NCI-H69 (cell line): ENCODE measurements around the gene TMEM271.

Source experiments
- DNase-seq: peaks from one replicate; lab custom pipeline; 2025; lab: John Stamatoyannopoulos, UW

TMEM271 gene

DNA sequence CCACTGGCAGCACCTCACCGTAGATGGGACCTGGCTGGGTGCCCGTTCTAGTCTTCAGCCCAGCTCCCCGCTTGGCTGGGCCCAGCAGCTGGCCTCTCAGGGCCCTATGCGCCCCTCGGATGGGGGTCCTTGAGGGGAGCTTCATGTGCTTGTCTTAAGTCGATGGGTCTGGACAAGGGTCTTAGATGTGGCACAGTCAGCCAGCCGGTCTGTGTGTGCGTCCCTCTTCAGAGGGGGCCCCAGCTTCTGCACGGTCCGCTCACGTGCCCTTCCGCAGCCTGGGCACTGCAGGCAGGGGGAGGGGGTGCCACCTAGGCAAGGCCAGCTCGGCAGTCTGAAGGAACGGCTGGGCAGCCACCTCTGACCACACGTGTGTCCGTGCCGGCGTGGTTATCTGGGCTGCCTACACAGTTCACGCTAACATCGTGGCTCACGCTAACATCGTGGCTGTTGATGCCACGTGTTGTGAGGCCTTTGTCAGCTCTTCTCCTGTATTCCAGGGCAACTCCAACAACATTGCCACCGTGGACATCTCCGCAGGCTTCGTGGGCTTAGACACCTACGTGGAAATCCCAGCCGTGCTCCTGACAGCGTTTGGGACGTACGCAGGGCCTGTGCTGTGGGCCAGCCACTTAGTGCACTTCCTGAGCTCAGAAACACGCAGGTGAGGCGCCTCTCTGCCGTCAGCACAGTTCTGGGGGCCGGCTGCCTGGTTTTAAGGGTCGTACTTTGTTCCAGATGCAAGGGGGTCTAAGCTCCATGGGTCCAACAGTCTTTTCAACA, 42.6 kb downstream of the TMEM271 start:
- no peak for DNase-seq

DNA sequence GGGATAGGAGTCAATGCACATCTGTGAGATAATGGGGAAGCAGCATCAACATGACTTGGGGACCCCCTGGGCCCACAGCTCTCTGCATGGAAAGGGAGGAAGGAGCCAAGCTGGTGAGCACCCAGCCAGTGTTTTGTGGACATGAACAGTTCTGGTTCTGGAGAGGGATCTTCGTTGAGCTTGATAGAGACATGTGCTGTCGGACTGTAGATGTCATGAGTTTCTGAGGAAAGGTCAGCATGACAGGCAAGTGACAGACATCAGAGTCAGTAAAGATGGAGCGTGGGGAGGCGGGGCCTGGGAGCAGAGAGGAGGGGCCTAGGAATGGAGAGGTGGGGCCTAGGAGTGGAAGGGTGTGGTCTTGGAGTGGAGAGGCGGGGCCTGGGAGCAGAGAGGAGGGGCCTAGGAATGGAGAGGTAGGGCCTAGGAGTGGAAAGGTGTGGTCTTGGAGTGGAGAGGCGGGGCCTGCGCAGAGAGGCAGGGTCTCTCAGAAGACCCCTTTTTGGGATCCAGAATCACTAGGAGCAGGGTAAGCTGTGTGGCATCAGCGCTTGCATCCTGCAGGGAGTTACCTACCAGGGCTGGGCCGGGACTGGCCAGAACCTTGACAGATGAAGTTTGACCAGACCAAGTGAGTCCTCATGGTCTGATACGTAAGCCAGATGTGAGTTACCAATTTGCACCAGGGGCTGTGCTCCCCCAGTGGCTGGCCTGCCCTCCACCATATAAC, 43.3 kb downstream of the TMEM271 start:
- DNase-seq = no peak

DNA sequence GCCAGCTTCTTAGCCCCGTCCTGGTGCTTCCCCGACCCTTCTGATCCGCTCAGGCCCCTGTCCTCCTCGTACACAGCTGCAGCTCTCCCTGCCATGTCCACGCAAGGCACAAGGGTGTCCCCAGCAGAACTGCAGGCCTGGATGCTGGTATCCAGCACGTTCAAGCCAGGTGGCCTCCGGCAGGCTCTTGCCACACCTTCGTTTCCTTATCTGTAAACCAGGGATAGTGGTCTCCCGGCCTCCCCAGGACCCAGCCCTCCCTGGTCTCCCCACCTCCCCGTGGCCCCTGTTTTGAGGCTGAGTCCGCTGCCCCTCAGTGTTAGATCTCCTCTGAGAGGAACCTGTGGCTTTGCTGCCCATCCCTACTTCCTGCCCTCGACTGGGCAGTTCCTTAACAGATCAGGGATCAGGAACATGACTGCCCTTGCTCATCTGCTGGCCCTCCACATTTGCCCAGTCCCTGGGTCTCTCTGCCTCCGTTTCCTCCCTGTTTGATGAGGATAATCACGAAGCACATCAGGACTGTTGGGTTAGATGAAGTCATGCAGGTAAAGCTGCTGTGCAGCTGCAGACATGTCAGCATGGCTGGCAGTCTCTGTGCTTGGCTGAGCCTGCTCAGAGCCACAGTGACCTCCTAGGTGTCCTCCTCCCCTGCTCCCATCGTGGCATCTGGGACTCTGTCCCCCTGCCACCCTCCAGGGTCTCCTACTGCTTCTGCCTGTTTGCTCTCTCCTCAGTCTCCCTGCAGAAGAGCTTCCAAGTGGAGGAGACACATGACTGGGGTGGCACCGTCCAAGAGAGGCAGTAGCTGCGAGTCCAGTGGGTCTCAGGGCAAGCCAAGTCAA, 44.2 kb downstream of the TMEM271 start:
- DNase-seq = no peak

DNA sequence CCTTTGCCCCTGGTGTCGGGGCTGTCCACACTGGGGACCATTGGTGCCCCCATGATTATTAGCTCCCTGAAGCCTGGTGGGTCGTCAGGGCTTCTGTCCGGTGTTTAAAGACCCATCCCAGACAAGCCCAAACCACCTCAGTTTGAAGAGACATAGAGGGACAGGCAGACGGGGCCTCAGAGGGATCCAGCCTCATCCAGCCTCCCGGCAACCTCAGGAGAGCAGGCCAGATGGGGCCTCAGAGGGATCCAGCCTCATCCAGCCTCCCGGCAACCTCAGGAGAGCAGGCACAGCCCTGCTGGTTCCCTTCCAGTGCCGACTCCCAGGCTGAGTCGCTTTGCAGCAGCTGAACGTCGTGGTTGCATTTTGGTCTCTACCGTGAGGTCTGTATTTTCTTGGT, 45.0 kb downstream of the TMEM271 start:
- no peak for DNase-seq

DNA sequence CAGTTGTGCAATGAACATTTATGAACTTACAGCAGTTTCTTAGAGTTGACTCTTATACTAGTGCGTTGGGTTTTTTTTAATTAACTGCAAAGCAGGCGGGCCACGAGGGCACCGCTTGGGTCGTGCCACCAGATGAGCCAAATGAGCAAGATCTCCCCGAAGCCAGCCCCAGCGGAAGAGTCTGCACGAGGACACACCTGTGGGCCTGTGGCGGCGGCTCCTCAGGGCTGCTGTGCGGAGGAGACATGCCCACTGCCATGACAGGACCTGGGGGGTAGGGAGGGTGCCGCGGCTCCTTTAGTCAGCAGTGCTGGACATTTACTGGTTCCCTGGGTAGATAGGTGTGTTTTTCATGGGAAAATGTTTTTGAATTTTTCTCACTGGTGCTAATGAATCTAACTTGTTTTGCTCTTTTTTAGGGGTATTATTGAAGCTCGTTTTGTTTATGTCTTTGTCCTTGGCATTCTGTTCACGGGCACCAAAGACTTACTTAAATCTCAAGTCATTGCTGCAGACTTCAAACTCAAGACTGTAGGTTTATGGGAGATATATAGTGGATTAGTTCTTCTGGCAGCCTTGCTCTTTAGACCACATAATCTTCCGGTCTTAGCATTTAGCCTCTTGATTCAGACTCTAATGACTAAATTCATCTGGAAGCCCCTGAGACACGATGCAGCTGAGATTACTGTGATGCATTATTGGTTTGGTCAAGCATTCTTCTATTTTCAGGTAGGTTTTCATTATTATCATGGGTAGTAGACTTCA, 45.9 kb downstream of the TMEM271 start:
- no peak for DNase-seq

DNA sequence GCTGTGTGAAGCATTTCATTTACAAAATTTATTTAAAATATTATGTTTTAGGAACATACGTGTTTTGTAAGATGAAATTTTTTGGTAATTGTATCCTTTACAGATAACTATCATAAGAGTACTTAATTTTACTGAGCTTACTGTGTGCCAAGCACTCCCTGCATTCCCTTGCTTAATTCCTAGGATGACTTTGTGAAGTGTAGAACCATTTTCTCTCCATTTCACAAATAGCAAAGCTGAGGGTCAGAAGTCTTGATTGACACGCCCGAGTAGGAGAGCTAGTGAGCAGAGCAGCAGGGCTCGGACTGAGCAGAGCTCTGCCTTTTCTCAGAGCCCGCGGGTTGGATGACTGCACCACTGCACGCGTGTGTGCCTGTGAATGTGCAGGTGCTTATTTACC, 46.5 kb downstream of the TMEM271 start:
- no peak for DNase-seq

DNA sequence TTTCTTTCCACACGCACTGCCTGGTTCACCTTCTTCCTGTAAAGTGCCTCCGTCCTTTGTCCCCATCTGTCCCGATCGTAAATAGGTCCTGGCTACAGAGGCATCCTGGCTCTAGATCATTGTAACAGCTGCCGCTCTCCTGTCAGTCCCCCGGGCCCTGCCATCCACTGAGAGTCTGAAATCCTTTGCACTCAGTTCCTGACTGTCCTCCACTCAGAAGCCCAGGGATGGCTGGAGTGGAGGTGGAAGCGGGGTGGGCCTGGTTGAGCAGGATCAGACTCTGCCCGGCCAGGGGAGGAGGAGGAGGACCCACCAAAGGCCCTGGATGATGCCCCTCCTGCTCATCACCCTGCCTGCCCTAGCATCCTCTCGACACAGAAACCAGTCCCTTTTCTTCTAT, 47.3 kb downstream of the TMEM271 start:
- no peak for DNase-seq

DNA sequence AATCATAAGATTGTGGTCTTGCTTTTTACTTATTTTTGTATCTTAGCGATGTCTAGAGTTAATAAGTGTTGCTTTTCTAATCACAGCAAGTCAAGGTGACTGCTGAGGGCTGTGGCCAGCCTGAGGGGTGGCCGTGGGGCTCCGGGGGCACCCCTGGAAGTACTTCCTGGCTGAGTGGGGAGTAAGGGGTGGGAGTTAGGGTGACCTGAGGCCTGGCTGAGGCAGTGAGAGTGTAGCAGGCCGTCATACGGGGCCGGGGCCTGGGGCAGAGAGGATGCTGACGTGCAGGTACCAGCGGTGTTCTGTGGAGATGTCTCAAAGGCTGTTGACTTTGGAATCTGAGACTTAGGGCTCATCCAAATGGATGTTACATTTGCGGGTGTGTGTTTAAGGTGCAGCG, 47.8 kb downstream of the TMEM271 start:
- no peak for DNase-seq

DNA sequence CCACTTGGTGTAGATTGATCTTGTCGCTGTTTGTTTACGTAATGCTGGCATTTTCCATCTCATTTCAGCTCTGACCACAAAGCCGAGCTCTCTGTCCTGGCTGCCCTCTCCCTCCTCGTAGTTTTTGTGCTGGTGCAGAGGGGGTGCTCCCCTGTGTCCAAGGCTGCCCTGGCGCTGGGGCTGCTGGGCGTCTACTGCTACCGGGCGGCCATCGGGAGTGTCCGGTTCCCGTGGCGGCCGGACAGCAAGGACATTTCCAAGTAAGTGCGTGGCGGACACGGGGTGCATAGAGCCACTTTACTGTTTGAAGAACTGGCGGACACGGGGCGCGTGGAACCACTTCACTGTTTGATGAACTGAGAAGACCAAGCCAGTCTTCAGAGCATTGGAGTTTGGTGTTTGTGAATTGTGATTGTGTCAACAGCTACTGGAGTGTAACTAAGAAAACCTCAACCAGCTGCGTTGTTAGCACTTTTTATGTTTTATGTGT, 49.1 kb downstream of the TMEM271 start:
- no peak for DNase-seq

DNA sequence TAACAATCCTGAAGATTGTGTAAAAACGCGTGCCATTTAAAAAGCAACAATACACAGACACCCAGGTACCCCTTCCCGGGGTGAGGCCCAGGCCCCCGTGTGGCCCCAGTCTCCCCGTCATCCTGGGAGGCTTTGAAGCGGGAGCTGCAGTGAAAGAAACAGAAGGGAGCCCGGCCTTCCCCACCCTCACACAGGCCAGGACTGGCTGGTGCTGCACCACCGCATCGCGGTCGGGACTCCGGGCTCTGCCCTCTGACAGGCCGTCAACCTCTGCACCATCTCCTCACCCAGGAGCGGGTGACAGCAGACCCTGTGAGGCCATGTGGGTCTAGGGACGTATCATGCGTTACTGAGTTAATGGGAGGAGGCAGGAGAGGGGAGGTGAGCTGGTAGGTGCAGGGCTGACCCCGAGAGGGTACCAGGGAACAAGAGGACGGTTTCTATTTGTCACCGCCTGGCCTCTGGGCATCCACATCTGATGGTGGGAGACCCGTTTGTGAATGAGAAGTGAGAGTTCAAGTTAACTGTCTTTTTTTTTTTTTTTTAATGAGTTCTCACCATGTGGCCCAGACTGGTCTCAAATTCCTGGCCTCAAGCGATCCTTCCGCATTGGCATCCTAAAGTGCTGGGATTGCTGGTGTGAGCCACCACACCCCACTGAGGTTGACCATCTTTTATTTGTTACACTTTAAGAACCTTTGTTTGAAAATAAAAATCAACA, 49.7 kb downstream of the TMEM271 start:
- no peak for DNase-seq

DNA sequence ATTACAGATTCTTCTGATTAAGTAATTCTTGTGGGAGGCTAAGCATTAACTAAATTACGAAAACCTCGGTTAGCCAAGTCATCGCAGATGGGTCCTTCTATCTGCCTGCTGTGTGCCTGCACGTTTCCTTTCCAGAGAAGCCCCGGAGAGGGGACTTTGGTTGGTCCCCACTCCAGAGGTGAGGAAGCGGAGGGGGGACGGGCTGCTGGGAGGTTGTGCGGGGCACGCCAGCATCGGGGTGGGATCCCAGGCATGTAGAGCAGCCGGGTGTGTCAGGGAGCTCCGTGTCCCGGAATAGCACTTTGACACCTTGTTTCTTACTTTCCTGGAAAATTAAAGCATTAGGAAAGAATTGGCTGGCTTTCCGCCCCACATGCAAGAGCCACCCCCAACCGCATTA, 50.4 kb downstream of the TMEM271 start:
- no peak for DNase-seq

DNA sequence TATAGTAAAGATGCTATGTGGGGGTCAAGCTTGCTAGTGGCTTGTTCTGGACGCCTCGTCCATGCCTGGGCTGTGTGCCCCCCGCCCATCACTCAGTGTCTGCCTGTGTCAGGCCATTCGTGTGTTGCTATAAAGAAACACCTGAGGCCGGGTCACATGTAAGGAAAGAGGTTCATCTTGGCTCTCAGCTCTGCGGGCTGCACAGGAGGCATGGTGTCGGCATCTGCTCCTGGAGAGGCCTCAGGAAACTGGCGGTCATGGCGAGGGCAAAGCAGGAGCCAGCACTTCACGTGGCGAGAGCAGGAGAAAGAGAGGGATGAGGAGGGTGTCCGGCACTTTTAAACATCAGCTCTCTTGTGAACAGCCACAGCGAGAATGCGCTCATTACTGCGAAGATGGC, 51.9 kb downstream of the TMEM271 start:
- no peak for DNase-seq
